HEK293 (cell line): ENCODE data around the gene FLNA.
A peak's percentile ranks its signal among the peaks of the same experiment; 100 is the strongest.

Experiments
- CTCF ChIA-PET: fragments of 350-600 bp; formaldehyde crosslinking; extraction: SDS; loops from one replicate; lab custom pipeline; 2021; ENCODE audit warnings: antibody characterized with exemption; lab: Yijun Ruan, JAX
- POLR2A ChIA-PET: fragments of 300-600 bp; formaldehyde crosslinking; extraction: SDS; loops from one replicate; lab custom pipeline; 2020; ENCODE audit warnings: antibody characterized with exemption, inconsistent platforms; lab: Yijun Ruan, JAX
- H3K27ac ChIP-seq: fragments of 200-500 bp; sonication (Bioruptor generic); 2 replicates; pipeline ENCODE4 v1.5.1; 2014; ENCODE audit warnings: low read depth, low read length, control low read depth, inconsistent platforms; ENCODE audit errors: extremely low read depth
- H3K36me3 ChIP-seq, 2 experiments: fragments of 200-500 bp in 1 of 2; sonication (Bioruptor generic) in 1 of 2; 1 replicate in 1 of 2; 2 replicates in 1 of 2; pipeline ENCODE4 v1.5.1; 2014 to 2017; ENCODE audit warnings: inconsistent platforms in 2 of 2, low read length in 2 of 2; ENCODE audit not compliant: control insufficient read depth in 2 of 2, insufficient read depth in 1 of 2
- H3K4me1 ChIP-seq: fragments of 200-500 bp; sonication (Bioruptor generic); 2 replicates; pipeline ENCODE4 v1.5.1; 2014; ENCODE audit warnings: mild to moderate bottlenecking, low read length, inconsistent platforms; ENCODE audit not compliant: control insufficient read depth, insufficient read depth
- H3K4me3 ChIP-seq: 2 replicates; pipeline ENCODE4 v1.5.1; 2011; ENCODE audit warnings: low read depth, mild to moderate bottlenecking, control low read depth, low read length, moderate library complexity
- H3K9me3 ChIP-seq: fragments of 200-500 bp; sonication (Bioruptor generic); 2 replicates; pipeline ENCODE4 v1.5.1; 2014; ENCODE audit warnings: low read depth, low read length, inconsistent platforms; ENCODE audit not compliant: control insufficient read depth, insufficient read depth
- GLIS2 ChIP-seq: fragments of 450-650 bp; formaldehyde crosslinking; IDR thresholded peaks from 2 replicates; pipeline ENCODE4 v1.5.1; 2016; ENCODE audit warnings: missing biosample characterization, missing genetic modification characterization
- KLF9 ChIP-seq: fragments of 450-650 bp; formaldehyde crosslinking; IDR thresholded peaks from 2 replicates; pipeline ENCODE4 v1.5.1; 2016; ENCODE audit warnings: missing biosample characterization, missing genetic modification characterization, low read depth
- PRDM10 ChIP-seq: fragments of 450-650 bp; formaldehyde crosslinking; IDR thresholded peaks from 2 replicates; pipeline ENCODE4 v1.5.1; 2016; ENCODE audit warnings: missing biosample characterization, missing genetic modification characterization
- SCRT2 ChIP-seq: fragments of 450-650 bp; formaldehyde crosslinking; IDR thresholded peaks from 2 replicates; pipeline ENCODE4 v1.5.1; 2016; ENCODE audit warnings: missing biosample characterization, missing genetic modification characterization
- SP2 ChIP-seq: fragments of 450-650 bp; formaldehyde crosslinking; IDR thresholded peaks from 2 replicates; pipeline ENCODE4 v1.5.1; 2016; ENCODE audit warnings: missing biosample characterization, missing genetic modification characterization
- SP7 ChIP-seq: fragments of 450-650 bp; formaldehyde crosslinking; IDR thresholded peaks from 2 replicates; pipeline ENCODE4 v1.5.1; 2016; ENCODE audit warnings: missing biosample characterization, missing genetic modification characterization
- TCF7L2 ChIP-seq: IDR thresholded peaks from 2 replicates; pipeline ENCODE4 v1.6.1; 2011; ENCODE audit warnings: low read depth, mild to moderate bottlenecking, inconsistent platforms, low read length, moderate library complexity, borderline replicate concordance
- ZBTB17 ChIP-seq: fragments of 450-650 bp; formaldehyde crosslinking; IDR thresholded peaks from 2 replicates; pipeline ENCODE4 v1.5.1; 2016; ENCODE audit warnings: missing biosample characterization, missing genetic modification characterization
- ZBTB20 ChIP-seq: fragments of 450-650 bp; formaldehyde crosslinking; IDR thresholded peaks from 2 replicates; pipeline ENCODE4 v1.5.1; 2016; ENCODE audit warnings: missing biosample characterization, missing genetic modification characterization
- ZBTB26 ChIP-seq: fragments of 450-650 bp; formaldehyde crosslinking; optimal IDR thresholded peaks from 2 replicates; pipeline ENCODE3; 2016; ENCODE audit warnings: missing biosample characterization, mild to moderate bottlenecking, missing genetic modification characterization
- ZBTB48 ChIP-seq: fragments of 450-650 bp; formaldehyde crosslinking; IDR thresholded peaks from 2 replicates; pipeline ENCODE4 v1.5.1; 2016; ENCODE audit warnings: missing biosample characterization, missing genetic modification characterization
- ZEB2 ChIP-seq: fragments of 450-650 bp; formaldehyde crosslinking; IDR thresholded peaks from 2 replicates; pipeline ENCODE4 v1.5.1; 2016; ENCODE audit warnings: missing biosample characterization, missing genetic modification characterization
- ZIC2 ChIP-seq: fragments of 450-650 bp; formaldehyde crosslinking; IDR thresholded peaks from 2 replicates; pipeline ENCODE4 v1.5.1; 2016; ENCODE audit warnings: missing biosample characterization, missing genetic modification characterization
- ZNF133 ChIP-seq: fragments of 450-650 bp; formaldehyde crosslinking; IDR thresholded peaks from 2 replicates; pipeline ENCODE4 v1.5.1; 2016; ENCODE audit warnings: missing biosample characterization, missing genetic modification characterization
- ZNF138 ChIP-seq: fragments of 450-650 bp; formaldehyde crosslinking; IDR thresholded peaks from 2 replicates; pipeline ENCODE4 v1.5.1; 2016; ENCODE audit warnings: missing biosample characterization, missing genetic modification characterization, borderline replicate concordance
- ZNF184 ChIP-seq: fragments of 450-650 bp; IDR thresholded peaks from 2 replicates; pipeline ENCODE4 v1.5.1; 2018; ENCODE audit warnings: missing biosample characterization, mild to moderate bottlenecking, missing genetic modification characterization
- ZNF248 ChIP-seq: fragments of 450-650 bp; formaldehyde crosslinking; IDR thresholded peaks from 2 replicates; pipeline ENCODE4 v1.5.1; 2017; ENCODE audit warnings: missing biosample characterization, missing genetic modification characterization
- ZNF341 ChIP-seq: fragments of 450-650 bp; formaldehyde crosslinking; IDR thresholded peaks from 2 replicates; pipeline ENCODE4; 2016; ENCODE audit warnings: low read depth, missing biosample characterization, missing genetic modification characterization
- ZNF433 ChIP-seq: fragments of 450-650 bp; formaldehyde crosslinking; IDR thresholded peaks from 2 replicates; pipeline ENCODE4 v1.5.1; 2016; ENCODE audit warnings: missing biosample characterization, missing genetic modification characterization, low read depth
- ZNF501 ChIP-seq: fragments of 450-650 bp; formaldehyde crosslinking; IDR thresholded peaks from 2 replicates; pipeline ENCODE4 v1.5.1; 2016; ENCODE audit warnings: missing biosample characterization, missing genetic modification characterization
- ZNF600 ChIP-seq: fragments of 450-650 bp; formaldehyde crosslinking; IDR thresholded peaks from 2 replicates; pipeline ENCODE4 v1.5.1; 2016; ENCODE audit warnings: missing biosample characterization, missing genetic modification characterization
- ZNF692 ChIP-seq: fragments of 450-650 bp; formaldehyde crosslinking; IDR thresholded peaks from 2 replicates; pipeline ENCODE4 v1.5.1; 2016; ENCODE audit warnings: missing biosample characterization, missing genetic modification characterization
- ZNF777 ChIP-seq: fragments of 450-650 bp; formaldehyde crosslinking; IDR thresholded peaks from 2 replicates; pipeline ENCODE4 v1.5.1; 2017; ENCODE audit warnings: missing biosample characterization, missing genetic modification characterization, borderline replicate concordance
- ZSCAN23 ChIP-seq: fragments of 450-650 bp; formaldehyde crosslinking; IDR thresholded peaks from 2 replicates; pipeline ENCODE4 v1.5.1; 2016; ENCODE audit warnings: missing biosample characterization, missing genetic modification characterization
- ZXDB ChIP-seq: fragments of 450-650 bp; formaldehyde crosslinking; IDR thresholded peaks from 2 replicates; pipeline ENCODE4 v1.5.1; 2016; ENCODE audit warnings: missing biosample characterization, missing genetic modification characterization

Gene FLNA

GRCh38 chrX:154411981-154412340 lies 37.5 kb upstream of the FLNA start:
- CTCF ChIA-PET = interaction anchor here (1.0 kb wide), 2 partner anchors 13 to 39 kb away, joined by 4 to 5 read pairs; partner anchors contain the start of gene RPL10
- peak overlapping the region; percentile 92 for H3K27ac ChIP-seq
- TF ChIP-seq ZNF692 (tag by site-specific recombination) = 0 out of 2 replicates have a peak, but pooled peaks have one; percentile 31
- TF ChIP-seq SP2 (tag by site-specific recombination) = peak; percentile 49; the same call in 1 of the 2 replicates
- peak; percentile 42; the same call in 1 of the 2 replicates for TF ChIP-seq ZIC2
- TF ChIP-seq ZBTB48 = no peak
- TF ChIP-seq KLF9 (tag by site-specific recombination) = peak; percentile 80
- TF ChIP-seq ZNF248 (tag by site-specific recombination) = no peak
- no peak for TF ChIP-seq ZXDB (tag by site-specific recombination)
- no peak for TF ChIP-seq ZNF433 (tag by site-specific recombination)
- TF ChIP-seq ZNF777 = no peak
- TF ChIP-seq ZNF341 (tag by site-specific recombination) = peak; percentile 89
- peak; percentile 35; the same call in 1 of the 2 replicates for TF ChIP-seq ZNF501 (tag by site-specific recombination)
- no peak for TF ChIP-seq TCF7L2
- 0 out of 2 replicates have a peak, but pooled peaks have one; percentile 9 for TF ChIP-seq PRDM10 (tag by site-specific recombination)
- peak; percentile 76 for TF ChIP-seq ZBTB20 (tag by site-specific recombination)
- TF ChIP-seq ZBTB17 (tag by site-specific recombination) = peak; percentile 81
- no peak for TF ChIP-seq ZNF184
- TF ChIP-seq GLIS2 (tag by site-specific recombination) = no peak
- peak; percentile 29; the same call in 1 of the 2 replicates for TF ChIP-seq ZNF600
- no peak for TF ChIP-seq ZNF138 (tag by site-specific recombination)
- peak; percentile 16; the same call in 1 of the 2 replicates for TF ChIP-seq ZEB2 (tag by site-specific recombination)
- TF ChIP-seq ZNF133 (tag by site-specific recombination) = no peak
- TF ChIP-seq ZBTB26 (tag by site-specific recombination) = peak; percentile 37
- TF ChIP-seq SCRT2 (tag by site-specific recombination) = 0 out of 2 replicates have a peak, but pooled peaks have one; percentile 7
- TF ChIP-seq SP7 (tag by site-specific recombination) = no peak
- no peak for TF ChIP-seq ZSCAN23 (tag by site-specific recombination)
- TF ChIP-seq, all 188 proteins: peak for 13
- H3K4me3 ChIP-seq = peak overlapping the region; percentile 57
- POLR2A ChIA-PET = interaction anchor here (0.6 to 4.0 kb wide), 10 partner anchors 10 to 136 kb away, joined by 3 to 57 read pairs (median 8); partner anchors contain the start of genes ATP6AP1, FAM50A, IKBKG and RPL10
- H3K4me1 ChIP-seq = no peaks in the 10 kb centered on the region; the same call in 1 of the 2 replicates
- peaks cover 5 to 16% of the 10 kb centered on the region in 2 experiments; a peak in 2 of 3 replicates for H3K36me3 ChIP-seq
- no peaks in the 10 kb centered on the region for H3K9me3 ChIP-seq
